NCI-H2196 treated with DMSO at 0.1 percent for 48 hours (cell line): ENCODE data around the gene C22orf39.

ENCODE experiments used
- DNase-seq: peaks from one replicate; lab custom pipeline; 2025; ENCODE audit not compliant: unreplicated experiment; lab: John Stamatoyannopoulos, UW

The C22orf39 gene

DNA sequence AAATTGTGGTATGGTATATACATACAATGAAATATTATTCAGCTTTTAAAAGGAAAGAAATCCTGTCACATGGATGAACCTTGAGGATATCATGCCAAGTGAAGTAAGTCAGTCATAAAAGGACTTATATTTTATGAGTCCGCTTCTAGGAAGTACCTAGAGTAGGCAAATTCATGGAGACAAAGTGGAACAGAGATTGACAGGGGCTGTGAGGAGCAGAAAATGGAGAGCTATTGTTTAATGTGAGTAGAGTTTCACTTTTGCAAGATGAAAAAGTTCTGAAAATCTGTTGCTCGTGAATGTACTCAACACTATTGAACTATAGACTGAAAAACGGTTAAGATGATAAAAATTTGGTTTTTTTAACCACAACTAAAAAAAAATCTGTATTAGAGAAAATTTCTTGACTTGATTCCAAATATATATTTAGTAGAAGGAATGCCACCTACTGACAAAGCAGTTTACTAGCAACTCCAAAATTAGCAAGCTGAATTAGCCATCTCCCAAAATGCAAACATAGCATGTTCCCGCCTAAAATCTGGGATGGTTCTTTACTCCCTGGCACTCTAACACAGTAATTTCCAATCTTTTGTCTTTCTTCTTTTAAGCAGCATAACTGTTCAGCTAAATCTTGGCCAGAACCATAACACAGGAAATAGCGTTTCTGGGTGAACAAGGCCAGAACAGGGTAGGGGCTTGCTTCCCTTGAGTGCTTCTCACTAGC, 30.0 kb upstream of the C22orf39 start:
- no peak for DNase-seq

DNA sequence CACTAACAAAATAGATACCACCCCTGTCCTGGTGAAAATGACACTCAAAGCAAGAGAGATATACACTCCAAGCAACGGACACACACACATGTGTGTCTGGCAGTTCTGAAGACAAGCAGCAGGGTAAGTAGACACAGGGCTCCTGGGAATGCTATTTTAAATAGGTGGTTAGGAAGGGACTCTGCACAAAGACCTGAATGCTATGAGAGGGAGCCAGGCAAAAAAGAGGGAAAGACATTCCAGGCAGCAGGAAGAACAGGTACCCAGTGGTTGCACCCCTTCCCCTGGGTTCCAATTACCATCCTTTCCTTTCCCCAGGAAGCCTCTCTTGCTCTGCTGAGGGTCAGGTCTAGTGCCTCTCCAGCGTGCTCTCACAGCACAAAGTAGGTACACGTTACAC, 28.5 kb upstream of the C22orf39 start:
- no peak for DNase-seq

DNA sequence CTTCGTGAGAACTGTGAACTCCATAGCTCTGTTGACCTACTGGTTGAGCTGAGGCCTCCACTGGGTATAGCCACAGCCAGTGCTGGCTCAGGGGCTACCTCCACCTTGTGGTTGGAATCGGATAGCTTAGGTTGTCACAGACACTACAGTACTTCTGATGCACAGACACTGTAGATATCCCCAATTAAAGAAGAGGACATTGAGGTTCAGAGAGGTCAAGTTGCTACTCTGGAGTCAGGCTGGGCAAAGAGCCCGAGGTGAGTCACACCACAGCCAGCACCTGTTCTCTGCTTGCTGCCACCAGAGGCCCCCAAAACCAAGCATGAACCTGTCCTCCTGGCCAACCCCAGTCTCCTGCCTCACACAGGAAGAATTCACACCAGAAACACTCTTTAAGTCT, 26.1 kb upstream of the C22orf39 start:
- DNase-seq, result no peak

DNA sequence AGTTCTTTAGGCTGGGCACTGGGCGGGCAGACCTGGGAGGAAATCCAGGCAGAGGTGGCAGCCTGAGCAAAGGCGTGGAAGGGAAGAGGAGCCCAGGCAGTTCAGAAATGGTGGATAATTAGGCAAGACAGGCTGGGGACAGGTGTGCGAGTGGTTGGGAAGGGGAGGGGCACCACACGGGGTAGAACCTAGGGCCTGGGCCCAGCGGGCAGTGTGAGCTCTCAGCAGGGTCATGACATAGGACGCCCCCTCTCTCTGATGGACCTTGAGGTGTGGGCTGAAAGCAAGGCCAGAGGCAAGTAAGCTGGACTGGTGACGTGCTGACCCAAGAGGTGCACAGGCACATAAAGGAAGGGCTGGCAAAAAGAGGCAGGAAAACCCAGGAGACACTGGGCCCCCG, 24.7 kb upstream of the C22orf39 start:
- DNase-seq, result no peak

DNA sequence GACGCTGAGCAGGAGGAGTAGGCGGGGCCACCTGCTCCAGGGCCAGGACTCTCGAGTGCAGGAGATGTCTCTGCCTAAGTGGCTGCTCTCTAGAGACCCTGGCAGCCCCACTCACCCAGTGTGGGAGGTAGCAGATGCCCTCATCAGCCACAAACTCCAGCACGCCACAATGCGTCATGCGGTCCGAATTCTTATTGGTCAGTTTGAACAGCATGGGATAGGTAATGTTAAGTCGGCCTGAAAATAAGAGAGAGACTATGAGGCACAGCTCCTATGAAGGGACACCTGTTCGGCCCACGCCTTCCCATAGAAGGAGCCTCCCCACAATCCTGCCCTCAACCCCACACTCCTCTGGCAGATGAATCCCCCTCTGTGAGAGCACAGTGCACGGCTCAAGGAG, 24.1 kb upstream of the C22orf39 start:
- no peak for DNase-seq

DNA sequence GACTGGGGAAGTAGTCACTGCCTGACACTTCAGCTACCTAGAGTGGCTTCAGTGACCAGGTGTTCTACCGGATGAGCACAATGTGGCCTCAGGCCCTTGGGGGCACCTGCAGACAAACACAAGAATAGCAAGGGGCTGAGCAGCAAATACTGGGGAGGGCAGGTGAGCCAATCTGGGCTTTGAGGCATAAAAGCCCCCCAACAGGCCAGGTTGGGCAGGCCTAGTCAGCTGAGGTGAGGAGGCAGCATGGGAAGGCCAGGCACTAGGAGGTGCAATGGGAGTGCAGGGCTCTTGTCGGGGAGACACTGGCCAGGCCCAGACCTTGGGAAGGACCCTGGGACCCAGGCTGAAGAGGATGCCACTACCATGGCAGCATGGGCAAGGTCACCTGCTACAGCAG, 22.5 kb upstream of the C22orf39 start:
- no peak for DNase-seq

DNA sequence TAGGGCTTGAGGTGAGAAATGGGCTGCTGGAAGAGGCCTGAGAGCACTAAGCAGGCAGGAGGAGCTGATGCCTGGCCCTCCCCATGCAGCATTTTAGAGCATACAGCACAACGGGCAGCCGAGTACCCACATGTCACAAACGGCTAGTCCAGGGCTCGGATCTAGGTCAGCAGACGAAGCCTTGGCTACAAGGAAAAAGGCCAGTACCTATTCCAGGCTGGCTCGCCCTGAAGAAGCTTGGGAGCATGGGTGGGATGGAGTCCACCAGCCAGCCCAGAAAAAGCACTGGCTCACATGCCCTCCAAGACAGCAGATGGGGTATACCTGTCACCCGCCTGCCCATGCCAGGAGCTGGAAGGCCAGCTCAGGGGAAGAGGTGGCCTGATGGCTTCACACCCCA, 21.9 kb upstream of the C22orf39 start:
- DNase-seq, result no peak

DNA sequence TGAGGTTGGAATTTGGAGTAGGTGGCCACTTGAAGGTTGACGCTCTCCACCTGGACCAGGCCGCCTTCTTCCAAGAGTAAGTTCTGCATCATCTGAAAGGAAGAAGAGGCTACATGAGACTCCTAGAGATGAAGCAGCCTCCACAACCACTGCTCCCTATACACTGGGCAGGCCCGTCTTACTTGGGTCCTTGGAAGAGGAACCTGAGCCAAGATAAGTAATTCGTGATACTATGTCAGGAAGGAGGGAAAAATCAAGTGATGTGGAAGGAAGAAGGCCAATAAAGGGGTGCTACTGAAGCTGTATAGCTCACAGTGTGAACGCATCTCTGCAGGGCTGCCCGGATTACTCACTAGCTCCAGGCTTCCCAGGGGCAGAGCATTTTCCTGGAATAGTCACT, 20.4 kb upstream of the C22orf39 start:
- DNase-seq, result no peak

DNA sequence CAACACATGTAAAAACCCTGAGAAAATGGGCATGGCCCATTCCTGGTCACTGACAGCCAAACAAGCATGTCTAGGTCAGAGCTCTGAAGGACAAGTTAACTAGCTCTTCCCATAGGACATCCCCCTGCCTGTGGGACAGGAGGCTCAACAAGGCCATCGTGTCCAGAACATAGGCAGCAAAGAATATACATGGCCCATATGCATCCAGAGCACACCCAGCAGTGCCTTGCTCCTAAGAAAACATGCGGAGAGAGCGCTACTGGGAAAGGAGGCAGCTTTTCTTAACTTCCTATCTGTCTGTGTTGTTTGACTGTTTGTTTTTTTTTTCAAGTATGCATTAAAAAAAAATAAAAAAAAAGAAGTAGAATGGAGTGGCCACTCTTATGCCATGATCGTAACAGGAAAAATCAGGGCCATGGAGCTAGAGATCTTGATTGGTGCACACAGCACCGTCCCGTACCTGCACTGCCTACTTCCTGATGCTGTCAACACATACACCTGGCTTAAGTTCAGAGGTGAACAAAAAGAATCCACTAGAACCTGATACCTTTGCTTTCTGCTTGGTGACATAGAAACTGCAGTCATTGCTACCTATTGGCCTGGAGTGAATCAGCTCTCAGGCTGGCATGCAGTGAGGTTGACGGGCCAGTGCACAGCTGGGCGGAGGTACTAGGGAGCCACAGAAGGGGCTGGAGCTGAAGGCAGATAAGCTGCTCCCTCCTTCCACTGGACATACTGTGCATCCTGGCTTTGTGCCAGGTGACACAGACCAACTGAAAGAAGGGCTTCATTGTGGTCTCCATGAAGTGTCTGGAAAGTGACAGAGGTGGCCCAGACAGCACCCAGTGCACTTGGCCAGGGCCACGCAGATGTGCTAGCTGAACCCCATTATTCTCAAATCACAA, 19.6 kb upstream of the C22orf39 start:
- no peak for DNase-seq

DNA sequence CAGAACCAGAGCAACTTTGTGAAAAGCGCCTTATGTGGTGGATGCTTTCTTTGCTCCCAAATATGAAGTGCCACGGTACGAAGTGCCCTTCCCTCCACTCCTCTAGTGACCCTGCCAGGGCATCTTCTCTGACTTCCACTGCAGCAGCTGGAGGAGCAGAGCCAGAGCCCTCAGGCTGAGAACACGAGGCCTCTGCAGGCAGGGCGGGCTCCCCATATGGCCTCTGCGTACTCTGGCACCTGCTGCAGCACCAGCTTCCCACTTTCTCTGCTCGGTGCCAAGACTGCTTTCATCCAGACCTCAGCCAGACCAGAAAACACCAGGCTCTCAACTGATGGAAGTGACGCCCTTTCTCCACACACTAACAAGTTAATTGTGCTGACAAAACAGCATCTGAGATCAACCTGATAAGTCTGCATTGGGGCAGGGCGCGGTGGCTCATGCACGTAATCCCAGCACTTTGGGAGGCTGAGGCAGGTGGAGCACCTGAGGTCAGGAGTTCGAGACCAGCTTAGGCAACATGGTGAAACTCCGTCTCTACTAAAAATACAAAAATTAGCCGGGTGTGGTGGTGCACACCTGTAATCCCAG, 18.7 kb upstream of the C22orf39 start:
- DNase-seq, result no peak

DNA sequence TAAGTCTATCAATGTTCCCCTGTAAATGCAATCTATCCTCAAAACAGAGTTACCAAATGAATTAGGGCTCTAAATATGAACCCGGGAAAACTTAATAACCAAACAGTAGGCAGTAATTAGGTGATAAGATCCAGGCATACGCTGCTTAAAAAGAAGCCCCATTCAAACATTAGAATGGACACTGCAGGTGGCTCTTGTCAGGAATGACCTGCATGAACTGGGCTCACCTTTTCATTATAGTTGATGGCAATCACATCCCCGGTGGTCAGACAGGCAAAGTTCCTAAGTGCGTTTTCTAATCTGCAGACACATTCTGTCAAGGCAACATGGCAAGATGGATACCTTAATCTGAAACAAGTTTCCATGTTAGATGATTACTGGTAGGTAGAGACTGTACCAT, 17.5 kb upstream of the C22orf39 start:
- no peak for DNase-seq

DNA sequence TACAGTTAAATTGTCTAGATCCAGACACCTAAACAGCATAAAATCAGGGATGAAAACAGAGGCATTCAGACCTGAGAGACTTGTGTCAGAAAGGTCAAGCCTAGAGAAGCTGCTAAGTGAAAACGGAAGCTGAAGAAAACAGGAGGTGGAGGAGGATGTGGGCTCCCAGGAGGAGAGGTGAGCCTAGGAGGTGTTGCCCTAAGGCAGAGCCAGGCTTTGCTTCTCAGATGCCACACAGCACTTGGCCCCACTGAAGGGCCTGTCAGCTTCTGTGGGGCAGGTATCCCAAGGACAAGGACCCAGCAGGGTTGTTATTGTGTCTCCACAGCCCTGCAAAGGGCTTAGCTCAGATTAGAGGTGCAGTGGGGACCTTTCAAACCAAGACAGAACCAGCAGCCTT, 17.0 kb upstream of the C22orf39 start:
- DNase-seq, result no peak

DNA sequence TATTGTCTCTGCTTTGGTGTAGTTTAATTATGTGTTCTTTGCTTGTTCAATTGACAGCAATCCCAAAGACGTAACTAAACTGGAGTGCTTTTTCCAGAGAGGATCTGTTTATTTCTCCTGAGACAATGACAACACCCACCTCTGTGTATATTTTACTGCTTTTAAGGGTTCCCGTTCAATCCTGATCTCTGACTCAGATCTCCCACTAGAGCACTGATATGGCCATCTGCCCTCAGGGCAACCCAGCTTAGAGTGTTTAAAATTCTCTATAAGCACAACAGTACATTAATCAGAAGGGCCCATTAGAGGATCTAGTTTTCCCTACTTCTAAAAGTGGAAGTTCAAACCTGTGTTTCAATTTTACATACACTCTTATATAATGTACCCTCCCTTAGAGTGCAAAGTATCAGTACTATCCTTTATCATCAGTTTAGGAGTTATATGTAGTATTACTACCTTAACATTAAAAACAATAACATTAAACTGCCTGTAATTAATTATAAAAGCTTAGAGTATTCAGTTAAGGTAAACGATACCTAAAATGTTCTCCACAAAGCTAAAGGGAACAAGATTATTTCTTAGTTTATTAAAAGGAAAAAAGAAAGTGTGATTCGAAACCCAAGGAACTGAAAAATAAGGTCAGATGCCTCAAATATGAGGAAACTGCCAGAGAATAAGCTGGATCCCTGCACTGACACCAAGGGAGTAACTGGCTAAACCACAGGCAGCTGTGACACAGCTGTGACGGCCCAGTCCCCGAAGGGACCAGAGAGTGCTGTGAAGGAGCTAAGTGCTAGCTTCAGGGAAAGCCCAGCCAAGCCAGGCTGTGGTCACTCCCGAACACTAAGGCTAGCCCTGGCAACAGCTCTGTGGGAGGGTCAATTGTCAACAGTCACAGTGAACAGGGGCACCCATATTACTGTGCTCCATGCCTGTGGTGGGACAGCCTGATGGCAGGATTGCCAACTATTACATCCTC, 16.3 kb upstream of the C22orf39 start:
- DNase-seq, result no peak

DNA sequence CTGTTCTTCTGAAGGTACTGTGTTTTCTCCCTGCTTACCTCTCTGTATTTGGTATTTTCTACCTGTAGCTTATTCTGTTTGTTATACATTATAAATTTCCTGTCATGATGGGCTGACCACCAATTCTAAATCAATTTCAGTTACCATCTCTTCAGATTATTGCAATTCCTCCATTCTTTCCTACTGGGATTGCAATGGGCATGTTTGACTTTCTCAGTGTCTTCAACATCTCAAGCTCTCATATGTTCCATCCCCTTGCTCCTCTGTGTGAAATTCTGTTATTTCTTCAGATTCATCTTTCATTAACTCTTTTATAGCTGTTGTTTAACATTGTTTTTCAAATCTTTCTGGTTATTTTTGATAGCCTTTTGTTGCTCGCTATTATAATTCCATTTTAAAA, 15.5 kb upstream of the C22orf39 start:
- no peak for DNase-seq

DNA sequence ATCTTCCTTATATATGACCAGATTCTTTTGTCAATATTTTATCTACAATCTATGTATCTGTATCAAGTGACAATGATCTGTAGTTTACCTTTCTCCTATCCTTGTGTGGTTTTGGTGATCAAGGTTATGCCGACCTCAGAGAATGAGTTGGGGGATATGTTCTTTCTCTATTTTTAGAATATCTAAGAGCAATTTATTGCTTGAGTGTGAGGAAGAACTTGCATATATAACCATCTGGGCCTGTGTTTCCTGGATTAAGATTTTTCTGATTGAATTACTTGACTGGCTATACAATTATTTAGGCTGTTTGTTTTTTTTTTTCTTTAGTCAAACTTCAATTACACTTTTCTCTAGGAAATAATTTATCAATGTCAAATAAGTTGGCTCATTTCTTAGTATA, 14.0 kb upstream of the C22orf39 start:
- no peak for DNase-seq

DNA sequence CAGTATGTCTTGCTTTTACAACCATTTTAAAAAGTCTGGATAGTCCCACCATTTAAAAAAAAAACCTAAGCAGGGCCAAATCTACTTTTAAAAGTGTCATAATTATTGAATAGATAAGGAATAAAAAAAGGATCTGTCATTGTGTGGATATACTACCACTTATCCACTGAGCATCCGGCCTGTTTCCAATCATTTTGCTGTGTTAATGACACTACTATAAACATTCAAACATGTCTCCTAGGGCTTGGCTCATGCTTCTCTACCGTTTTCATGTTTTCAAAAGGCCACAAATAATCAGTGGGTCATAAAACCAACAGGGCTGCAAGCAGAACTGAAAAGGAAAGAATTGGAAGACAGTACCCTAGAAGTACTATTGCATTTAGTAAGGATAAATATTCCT, 12.5 kb upstream of the C22orf39 start:
- DNase-seq, result no peak

DNA sequence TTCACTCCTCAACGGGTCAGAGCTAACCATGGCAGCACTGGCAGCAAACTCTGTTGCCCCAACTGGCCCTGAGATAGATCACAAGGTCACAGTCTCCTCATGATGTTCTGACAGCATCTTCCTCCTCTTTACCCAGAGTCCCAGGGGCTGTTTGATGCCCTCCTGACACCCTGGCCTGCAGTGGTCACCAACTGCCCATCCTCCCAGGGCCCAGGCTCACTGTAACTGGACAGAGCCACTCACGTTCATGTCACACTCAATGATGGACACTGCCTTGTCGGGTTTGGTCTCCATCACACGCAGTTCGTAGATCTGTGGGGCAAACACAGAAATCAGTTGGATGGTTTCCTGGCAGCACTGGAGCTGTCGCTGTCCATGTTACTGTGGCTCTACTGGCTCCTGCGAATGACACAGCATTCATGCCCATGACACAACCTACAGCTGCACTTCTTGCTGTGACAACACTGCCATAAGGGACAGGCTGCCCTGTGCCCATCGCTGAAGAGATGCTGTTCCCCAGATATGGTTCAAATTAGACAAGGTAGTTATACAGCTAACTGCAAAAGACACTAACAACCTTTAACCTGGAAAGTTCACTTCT, 10.4 kb upstream of the C22orf39 start:
- no peak for DNase-seq

DNA sequence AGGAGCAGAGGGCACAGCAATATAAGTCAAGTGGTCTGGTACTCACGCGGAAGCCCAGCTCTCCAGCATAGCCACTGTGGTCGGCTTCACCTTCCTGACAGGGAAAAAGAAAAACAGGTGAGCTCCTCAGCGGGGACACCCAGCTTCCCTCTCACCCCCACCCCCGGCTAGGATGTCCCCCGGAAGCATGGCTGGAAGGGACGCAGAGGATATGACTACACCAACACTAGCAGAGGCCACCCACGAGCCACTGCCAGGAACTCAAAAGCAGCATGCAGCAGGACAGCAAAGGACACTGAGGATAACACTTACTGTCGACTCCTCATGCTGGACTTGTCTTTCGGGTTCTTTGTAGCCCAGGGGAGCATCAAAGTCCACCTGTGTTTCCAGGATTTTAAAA, 9.0 kb upstream of the C22orf39 start:
- no peak for DNase-seq

DNA sequence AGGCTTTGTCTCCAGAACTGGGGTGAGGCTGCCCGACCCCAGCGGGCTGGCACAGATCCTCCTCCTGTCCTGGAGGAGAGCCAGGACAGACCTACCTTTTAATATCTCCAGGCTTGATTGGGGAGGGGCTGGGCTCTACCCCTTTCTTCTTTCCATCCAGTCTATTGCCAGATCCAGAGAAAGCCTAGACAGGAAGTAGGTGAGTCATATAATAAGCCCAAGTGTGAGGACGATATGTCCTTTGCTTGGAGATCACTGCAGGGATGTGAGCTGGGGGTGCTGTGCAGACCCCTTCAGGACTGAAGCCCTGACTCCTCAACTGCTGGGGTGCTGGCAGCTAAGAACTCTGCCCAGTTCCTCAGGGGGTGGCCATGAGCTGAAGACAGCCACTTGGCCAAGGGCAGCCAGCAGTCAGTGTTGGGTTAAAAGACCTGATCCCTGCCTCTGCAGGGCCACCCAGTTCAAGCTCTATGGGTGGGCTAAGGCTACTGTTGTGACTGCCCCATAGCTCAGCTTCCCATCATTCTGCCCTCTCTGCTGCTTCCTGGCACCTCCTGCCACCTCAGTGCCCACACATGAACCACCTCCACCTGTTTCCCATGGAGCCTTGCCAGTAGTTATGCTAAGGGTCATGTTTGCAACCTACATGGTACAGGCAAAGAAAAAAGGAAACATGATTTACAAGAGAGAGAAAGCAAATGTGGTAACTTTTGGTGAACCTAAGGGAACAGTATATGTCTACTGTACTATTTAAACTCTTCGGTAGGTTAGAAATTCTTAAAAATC, 8.3 kb upstream of the C22orf39 start:
- DNase-seq, result no peak

DNA sequence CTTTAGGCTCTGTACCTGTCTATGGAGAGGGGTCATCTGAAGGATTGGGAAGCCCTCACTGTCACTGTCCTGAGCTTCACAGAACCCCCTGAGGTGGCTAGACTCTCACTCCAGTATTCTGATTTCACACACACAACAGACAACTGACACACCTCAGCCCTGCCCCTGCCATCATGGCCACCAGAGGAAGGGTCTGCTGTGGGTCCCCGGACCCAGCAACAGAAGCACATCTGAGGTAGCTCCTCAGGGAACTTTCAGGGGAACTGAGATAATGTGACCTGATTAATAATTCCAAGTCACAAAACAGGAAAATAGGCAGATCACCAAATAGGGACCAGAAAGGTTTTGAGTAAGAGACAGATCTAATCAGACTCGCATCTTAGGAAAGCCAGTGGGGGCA, 7.5 kb upstream of the C22orf39 start:
- no peak for DNase-seq
